Measurements from ENCODE around the gene BCO1. TPM values are rescaled to one million over a fixed set of nuclear protein-coding genes. Genes with fewer than 3 reads are reported as not detected.
A peak's percentile ranks its signal among the peaks of the same experiment; 100 is the strongest.

Gene BCO1
- total and polyA plus RNA-seq, 2 of the 4 experiments (the other 2 are of a cell fraction) = not detected

- no peak overlapping the region for H3K4me3 ChIP-seq (ENCODE audit: insufficient read depth, low read depth, low read length)
Observed at GRCh38 chr16:81319221-81319912, 80.9 kb downstream of the BCO1 start.

More at GRCh38 chr16:81319221-81319912, 80.9 kb downstream of the BCO1 start:
- Histone ChIP-seq H2AFZ (replicated peaks; ENCODE audit: low read length, poor library complexity) (no peak overlapping the region), H3K56ac (ENCODE audit: extremely low read depth, insufficient read depth, low read length) (peak overlapping the region; percentile 57; the same call in 1 of the 2 replicates), H2BK5ac (ENCODE audit: low read depth, low read length, poor library complexity, severe bottlenecking) (peak overlapping the region; percentile 71), H3K9me3 (ENCODE audit: control insufficient read depth, insufficient read depth, low read length) (no peaks in the 10 kb centered on the region), H3K14ac (replicated peaks; ENCODE audit: low read depth, low read length) (peak overlapping the region; percentile 64), H3K18ac (ENCODE audit: low read depth, low read length) (peak overlapping the region; percentile 11; the same call in 1 of the 2 replicates), H4K91ac (ENCODE audit: insufficient read depth, low read depth, low read length) (peak overlapping the region; percentile 38; the same call in 1 of the 2 replicates), H3K79me1 (ENCODE audit: low read depth in 1 of 2, low read length in 2 of 2) (peaks cover 14 to 57% of the 10 kb centered on the region in 2 experiments), H2BK120ac (ENCODE audit: low read depth, low read length) (peak overlapping the region; percentile 66; the same call in 1 of the 2 replicates), H3K4me1 (ENCODE audit: control insufficient read depth, insufficient read depth, low read length) (peaks cover 7% of the 10 kb centered on the region), H4K8ac (ENCODE audit: low read depth in 2 of 2, low read length in 2 of 2) (peak overlapping the region in 1 of 2 experiments; percentile 57; a peak in 2 of 4 replicates), H4K5ac (ENCODE audit: low read depth, low read length) (no peak overlapping the region), H4K20me1 (ENCODE audit: insufficient read depth, low read length) (peaks cover 19% of the 10 kb centered on the region; the same call in 1 of the 2 replicates), H3K4me2 (ENCODE audit: low read depth, low read length) (peak overlapping the region; percentile 87), H3K9me1 (ENCODE audit: insufficient read depth, low read length) (peaks cover 16% of the 10 kb centered on the region), H2AK5ac (ENCODE audit: low read depth, low read length) (no peak overlapping the region; the same call in 1 of the 2 replicates), H2AK9ac (replicated peaks; ENCODE audit: low read depth, low read length, poor library complexity) (no peak overlapping the region), H3K4ac (ENCODE audit: low read depth, low read length) (peak overlapping the region; percentile 64; the same call in 1 of the 2 replicates), H3K36me3 (ENCODE audit: control insufficient read depth, insufficient read depth, low read length) (no peaks in the 10 kb centered on the region), H2BK15ac (ENCODE audit: low read depth, low read length) (no peak overlapping the region; the same call in 2 of the 3 replicates), H3K23ac (ENCODE audit: low read depth, low read length) (peak overlapping the region; percentile 62; the same call in 1 of the 2 replicates), H3K9ac (ENCODE audit: low read depth, low read length) (peak overlapping the region; percentile 37; the same call in 1 of the 2 replicates), H3K27me3 (ENCODE audit: control insufficient read depth, insufficient read depth, low read length) (no peaks in the 10 kb centered on the region), H2BK20ac (ENCODE audit: low read depth, low read length) (peak overlapping the region; percentile 83), H3K27ac (ENCODE audit: insufficient read depth, low read length) (peak overlapping the region; percentile 24; the same call in 1 of the 2 replicates)
- TF ChIP-seq, protein P1, sequence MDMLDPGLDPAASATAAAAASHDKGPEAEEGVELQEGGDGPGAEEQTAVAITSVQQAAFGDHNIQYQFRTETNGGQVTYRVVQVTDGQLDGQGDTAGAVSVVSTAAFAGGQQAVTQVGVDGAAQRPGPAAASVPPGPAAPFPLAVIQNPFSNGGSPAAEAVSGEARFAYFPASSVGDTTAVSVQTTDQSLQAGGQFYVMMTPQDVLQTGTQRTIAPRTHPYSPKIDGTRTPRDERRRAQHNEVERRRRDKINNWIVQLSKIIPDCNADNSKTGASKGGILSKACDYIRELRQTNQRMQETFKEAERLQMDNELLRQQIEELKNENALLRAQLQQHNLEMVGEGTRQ (IDR thresholded peaks at IDR 0.05; ENCODE audit: low read depth, low read length) = no peak
- TF ChIP-seq RFX5 (IDR thresholded peaks at IDR 0.05; ENCODE audit: low read depth, low read length) = no peak
- TF ChIP-seq BHLHE40 (IDR thresholded peaks at IDR 0.05; ENCODE audit: low read depth, low read length) = no peak
- TF ChIP-seq MAFK (IDR thresholded peaks at IDR 0.05; ENCODE audit: low read depth, low read length) = peak; percentile 58
- TF ChIP-seq, protein P2, sequence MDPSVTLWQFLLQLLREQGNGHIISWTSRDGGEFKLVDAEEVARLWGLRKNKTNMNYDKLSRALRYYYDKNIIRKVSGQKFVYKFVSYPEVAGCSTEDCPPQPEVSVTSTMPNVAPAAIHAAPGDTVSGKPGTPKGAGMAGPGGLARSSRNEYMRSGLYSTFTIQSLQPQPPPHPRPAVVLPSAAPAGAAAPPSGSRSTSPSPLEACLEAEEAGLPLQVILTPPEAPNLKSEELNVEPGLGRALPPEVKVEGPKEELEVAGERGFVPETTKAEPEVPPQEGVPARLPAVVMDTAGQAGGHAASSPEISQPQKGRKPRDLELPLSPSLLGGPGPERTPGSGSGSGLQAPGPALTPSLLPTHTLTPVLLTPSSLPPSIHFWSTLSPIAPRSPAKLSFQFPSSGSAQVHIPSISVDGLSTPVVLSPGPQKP (IDR thresholded peaks at IDR 0.05; ENCODE audit: borderline replicate concordance, low read depth, low read length) = no peak
- TF ChIP-seq NFE2L2 (IDR thresholded peaks at IDR 0.05; ENCODE audit: low read depth, low read length) = 0 out of 2 replicates have a peak, but pooled peaks have one; percentile 20
- TF ChIP-seq MAZ (IDR thresholded peaks at IDR 0.05; ENCODE audit: borderline replicate concordance, low read depth, low read length) = no peak
- peak; percentile 40; the same call in 1 of the 2 replicates for TF ChIP-seq FOS (IDR thresholded peaks at IDR 0.05; ENCODE audit: low read depth, low read length)
- TF ChIP-seq CEBPB (IDR thresholded peaks at IDR 0.05; ENCODE audit: low read depth, low read length) = peak; percentile 14; the same call in 1 of the 2 replicates
- WGBS, 2 experiments (ENCODE audit: extremely low coverage in 2 of 2, insufficient read length in 1 of 2) = 20% methylated on average over 1 of the region's 6 CpGs; no CpG with 5 or more reads in 1 of the 2 experiments
- ATAC-seq (ENCODE audit: low read depth) (peak; percentile 30), DNase-seq (peak; percentile 77)
- ChIA-PET POLR2A (ENCODE audit: unreplicated experiment) (no interaction called here), CTCF (interaction anchor here (0.9 to 1.8 kb wide), 3 partner anchors 58 to 283 kb away, joined by 3 to 7 read pairs (median 3); partner anchors contain the start of gene ATMIN)
- BruUV-seq (replicated peaks) = no TSS peak
- dilution Hi-C loops (cut with HindIII; ENCODE audit: low sequenced_read_pairs, unreplicated experiment) (no loop called here), in situ Hi-C loops (cut with MboI; ENCODE audit: low sequenced_read_pairs) (no loop called here), intact Hi-C loops (cut with micrococcal nuclease) (loop anchor here (10.0 kb wide), 3 partner anchors 85 to 225 kb away; partner anchors contain the start of genes BCO1 and GCSH)

Measured in IMR-90 (cell line).